Left lobe of liver (tissue), 2 donors: ENCODE results near the gene RAPGEFL1. TPM values are rescaled to one million over a fixed set of nuclear protein-coding genes. Genes with fewer than 3 reads are reported as not detected.
"Not testable (repeated sequence)": the region's sequence is repeated elsewhere in the genome, so short reads cannot be mapped to it uniquely, and the experiment has no call there.

Experiments used
- ATAC-seq: fragments of 200-7000 bp; cut with Tn5 transposase; one replicate; pipeline ENCODE4 v1.9.1; 2020; ENCODE audit warnings: mild to moderate bottlenecking, moderate library complexity
- DNase-seq: peaks from one replicate; pipeline ENCODE4 v3.0.0-alpha.2; 2020; ENCODE audit warnings: low spot score
- total RNA-seq: library from RNA; stranded (reverse); gene quantifications from one replicate; pipeline ENCODE4 v1.2.1, GENCODE V29; 2021
- donor health status: DM: no; HTN: no; CAD: no; lungs with moderate emphysema.
- donor health status: DM: no; HTN: yes; CAD: no.

Gene RAPGEFL1
- total RNA-seq, 1 donor from 2014 or later: 19.3 TPM

DNA sequence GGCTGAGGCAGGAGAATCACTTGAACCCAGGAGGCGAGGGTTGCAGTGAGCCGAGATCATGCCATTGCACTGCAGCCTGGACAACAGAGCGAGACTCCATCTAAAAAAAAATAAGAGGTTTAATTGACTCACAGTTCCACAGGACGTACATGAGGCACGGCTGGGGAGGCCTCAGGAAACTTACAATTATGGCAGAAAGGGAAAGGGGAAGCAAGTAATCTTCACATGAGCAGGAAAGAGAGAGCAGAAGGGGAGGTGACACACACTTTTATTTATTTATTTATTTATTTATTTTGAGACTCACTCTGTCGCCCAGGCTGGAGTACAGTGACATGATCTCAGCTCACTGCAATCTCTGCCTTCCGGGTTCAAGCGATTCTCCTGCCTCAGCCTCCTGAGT is 28.9 kb downstream of the RAPGEFL1 start:
- not testable (repeated sequence) for DNase-seq, ATAC-seq

DNA sequence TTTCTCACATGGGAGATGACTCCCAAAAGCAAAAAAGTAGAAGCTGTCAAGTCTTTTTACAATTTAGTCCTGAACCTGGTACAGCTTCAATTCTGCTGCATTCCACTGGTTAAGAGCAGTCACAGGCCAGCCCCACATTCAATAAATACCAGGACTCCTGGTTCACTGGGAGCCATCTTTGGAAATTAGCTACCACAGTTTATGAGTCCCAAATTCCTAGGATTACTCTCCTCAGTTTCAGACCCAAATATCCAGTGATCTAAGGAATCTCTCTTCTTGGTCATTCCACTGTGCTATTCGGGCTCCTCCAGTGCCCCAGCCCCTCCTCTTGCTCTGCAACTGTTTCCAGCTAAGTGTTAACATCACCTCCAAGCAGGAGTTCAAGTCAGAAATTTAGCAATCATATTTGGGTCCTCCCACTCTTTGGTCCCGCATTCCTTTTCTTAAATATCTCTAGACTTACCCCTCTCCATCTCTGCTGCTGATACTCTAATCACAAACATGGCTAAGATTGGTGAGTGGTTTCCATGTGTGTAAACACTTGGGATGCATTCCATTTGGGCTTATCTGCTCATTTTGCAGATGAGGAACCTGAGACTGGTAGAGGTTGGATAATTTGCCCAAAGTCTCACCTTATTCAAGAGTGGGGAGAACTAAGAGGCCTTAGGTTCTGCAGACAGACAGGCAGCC is 32.3 kb downstream of the RAPGEFL1 start:
- ATAC-seq (no peak), DNase-seq (no peak)

DNA sequence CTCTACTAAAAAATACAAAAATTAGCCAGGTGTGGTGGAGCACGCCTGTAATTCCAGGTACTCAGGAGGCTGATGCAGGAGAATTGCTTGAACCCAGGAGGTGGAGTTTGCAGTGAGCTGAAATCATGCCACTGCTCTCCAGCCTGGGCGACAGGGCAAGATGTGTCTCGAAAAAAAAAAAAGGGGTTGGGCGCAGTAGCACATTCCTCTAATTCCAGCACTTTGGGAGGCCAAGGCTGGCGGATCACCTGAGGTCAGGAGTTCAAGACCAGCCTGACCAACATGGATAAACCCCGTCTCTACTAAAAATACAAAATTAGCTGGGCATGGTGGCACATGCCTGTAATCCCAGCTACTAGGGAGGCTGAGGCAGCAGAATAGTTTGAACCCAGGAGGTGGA is 36.6 kb downstream of the RAPGEFL1 start:
- not testable (repeated sequence) for ATAC-seq, DNase-seq

DNA sequence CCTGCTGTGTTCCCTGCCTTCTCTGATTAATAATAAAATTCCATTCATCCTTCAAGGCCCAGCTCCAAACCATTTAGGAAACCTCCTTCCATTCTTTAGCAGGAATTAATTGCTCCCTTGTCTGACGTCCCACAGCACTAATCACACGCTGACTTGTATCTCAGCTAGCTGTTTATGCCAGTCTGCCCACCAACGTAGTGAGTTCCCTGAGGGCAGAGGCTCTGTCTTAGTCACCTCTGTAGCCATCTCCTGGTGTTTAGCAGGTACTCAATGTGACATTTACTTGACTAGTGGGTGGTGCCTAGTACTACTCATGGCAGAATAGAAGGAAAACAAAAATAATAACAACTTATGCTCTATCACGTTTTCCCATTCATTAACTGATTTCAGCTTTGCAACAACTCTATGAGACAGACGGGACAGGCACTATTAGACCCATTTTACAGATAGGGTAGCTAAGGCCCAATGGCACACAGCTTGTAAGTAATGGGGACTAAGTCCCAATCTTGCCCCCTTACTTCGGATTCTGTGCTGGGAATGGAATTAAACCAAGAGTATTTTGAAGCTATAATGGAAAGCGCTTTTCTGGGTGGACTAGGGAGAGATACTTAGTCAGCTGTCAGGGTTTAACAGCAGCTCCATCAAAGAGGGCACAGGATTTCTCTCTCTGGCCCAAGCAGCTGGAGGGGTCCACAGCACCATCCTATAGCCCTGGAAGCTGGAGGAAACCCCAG is 40.9 kb downstream of the RAPGEFL1 start:
- ATAC-seq: no peak
- no peak for DNase-seq

DNA sequence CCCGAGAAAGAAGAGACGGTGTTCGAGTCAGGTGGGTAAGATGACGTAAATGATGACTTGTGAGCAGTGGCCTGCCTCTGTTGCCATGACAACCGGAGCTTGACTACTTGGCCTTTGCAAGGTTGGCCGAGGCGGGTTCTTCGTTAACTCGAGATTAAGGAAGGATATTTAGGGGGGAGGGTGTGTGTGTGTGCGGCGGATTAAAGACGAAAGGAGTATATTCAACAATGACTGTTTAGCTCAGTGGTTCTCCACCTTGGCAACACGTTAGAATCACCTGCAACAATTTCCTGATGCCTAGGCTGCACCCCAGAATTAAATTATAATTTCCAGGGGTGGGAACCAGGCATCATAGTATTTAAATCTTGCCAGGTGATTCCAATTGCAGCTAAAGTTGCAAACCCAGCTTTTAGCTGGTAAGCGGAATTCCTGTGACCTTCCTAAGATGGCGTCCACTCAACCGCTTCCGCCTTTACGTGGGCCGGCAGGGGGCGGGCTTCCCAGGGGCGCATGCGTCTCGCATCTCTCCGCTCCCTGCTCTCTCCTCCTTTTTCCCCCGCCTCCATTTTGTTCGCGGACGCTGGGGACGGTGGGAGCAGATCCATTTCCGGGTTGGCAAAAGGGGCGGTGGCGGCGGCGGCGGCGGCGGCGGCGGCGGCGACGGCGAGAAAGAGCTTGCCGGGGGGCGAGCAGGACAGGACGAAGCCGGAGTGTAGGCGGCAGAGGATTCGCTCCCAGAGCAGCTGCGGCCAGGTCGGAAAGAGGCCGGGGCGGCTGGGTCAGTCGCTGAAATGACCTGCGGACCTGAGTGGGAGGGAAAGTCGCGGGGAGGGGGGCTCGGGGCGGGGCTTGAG is 41.7 kb downstream of the RAPGEFL1 start, which contains the start of gene WIPF2:
Gene WIPF2, plus strand, starts transcription at position 565 of the 854 bp plus-strand sequence. CDS start 37,156 bp downstream, outside the sequence.
- DNase-seq: peak; percentile 96
- peak; percentile 99 for ATAC-seq

DNA sequence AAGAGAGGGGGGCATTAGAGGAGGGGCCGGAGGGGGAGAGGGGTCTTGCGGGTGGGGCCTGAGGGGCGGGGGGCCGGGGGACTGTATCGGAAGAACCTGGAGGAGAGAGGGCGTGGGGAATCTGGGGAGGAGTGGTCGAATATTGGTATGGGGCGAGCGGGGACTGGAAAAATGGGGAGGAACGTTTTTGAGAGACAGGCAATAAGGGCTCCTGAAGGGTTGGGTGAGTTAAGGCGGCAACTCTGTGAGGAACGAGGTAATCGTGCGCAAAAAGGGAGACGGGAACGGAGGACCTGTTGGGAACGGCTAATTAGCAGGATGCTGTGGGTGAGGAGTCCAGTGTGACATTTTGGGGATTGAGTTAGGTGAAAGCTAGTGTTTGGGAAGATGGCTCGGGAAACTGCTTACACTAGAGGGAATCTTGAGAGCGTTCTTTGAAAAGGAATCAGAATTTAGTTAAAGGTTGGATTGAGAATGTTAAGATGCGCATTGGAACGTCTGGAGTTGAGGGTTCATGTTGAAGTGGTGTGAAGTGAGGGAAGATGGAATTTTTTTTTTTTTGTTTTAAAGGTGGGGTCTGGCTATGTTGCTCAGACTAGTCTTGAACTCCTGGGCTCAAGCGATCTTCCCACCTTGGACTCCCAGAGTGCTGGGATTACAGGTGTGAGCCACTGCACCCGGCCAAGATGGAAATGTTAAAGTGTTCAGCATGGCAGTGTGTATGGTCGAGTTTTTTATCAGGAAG is 42.5 kb downstream of the RAPGEFL1 start:
- DNase-seq (no peak), ATAC-seq (peak; percentile 30)

DNA sequence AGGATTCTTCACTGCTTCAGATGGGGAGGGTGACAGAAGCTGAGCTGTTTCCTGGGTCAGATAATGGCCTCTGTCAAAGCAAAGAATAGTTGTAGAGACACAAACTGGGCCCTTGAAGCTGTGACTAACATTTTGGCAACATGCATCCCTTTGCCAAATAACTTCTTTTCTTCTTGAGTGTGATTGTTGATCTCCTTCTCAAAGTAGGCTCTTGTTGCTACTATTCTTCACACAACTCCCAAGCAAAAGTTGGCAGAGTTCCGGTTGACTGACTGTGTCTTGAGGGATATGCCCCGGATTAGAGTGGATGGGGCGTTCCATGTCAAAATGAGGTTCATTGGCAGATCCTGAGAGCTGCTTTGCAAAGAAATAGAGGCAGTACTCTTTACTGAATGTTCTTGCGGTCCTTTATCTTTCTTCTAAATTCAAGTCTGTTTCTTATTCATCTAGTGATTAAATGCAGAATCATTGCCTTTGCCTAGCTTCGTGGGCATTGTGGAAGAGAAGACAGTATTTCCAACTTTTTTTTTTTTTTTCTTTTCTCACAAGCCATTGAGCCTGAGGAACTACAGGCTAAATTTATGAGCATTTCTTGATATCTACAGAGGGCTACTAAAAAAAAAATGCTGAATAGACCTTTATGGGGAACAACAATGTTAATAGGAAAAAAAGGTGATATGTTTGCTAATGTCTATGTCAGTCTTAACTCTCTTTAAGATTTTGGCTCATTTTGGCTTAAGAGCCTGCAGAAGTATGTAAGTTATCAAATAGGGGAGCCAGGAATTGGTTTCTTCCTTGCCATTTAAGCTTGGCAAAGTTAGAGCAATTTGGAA is 47.7 kb downstream of the RAPGEFL1 start:
- DNase-seq (no peak), ATAC-seq (no peak)

DNA sequence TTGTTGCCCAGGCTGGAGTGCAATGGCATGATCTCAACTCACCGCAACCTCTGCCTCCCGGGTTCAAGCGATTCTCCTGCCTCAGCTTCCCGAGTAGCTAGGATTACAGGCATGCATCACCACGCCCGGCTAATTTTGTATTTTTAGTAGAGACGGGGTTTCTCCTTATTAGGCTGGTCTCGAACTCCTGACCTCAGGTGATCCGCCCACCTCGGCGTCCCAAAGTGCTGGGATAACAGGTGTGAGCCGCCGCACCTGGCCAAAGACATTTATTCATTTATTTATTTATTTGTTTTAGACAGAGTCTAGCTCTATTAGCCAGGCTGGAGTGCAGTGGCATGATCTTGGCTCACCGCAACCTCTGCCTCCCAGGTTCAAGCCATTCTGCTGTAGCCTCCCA is 51.9 kb downstream of the RAPGEFL1 start:
- ATAC-seq, DNase-seq: not testable (repeated sequence)

DNA sequence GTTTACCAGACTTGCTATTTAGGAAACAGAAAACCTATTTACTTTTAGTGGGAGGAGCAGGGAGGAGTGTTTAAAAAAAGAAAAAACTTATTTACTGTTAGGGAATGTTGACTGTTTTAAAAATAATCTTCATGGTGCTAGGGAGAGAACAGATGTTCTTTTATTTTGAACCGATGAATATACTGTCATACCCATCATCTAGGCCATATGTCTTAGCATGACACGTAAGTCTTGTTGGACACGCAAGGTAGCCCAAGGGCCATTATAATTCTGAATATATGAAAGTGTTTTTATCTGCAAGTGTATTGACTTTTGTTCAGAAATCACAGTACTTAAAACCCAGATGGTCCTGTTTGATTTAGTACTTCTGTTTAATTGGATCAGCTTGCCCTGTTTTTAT is 53.4 kb downstream of the RAPGEFL1 start:
- no peak for DNase-seq

DNA sequence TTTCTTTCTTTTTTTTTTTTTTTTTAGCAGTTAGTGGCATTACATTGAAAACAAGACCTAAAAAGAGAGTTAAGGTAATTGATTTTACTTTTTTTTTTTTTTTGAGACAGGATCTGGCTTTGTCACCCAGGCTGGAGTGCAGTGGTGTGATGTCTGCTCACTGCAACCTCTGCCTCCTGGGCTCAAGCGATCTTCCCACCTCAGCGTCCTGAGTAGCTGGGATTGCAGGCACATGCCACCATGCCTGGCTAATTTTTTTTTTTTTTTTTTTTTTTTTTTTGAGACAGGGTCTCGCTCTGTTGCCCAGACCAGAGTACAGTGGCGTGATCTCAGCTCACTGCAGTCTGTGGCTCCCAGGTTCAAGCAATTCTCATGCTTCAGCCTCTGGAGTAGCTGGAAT is 54.7 kb downstream of the RAPGEFL1 start:
- ATAC-seq, DNase-seq: not testable (repeated sequence)

More for the DNA sequence above, 53.4 kb downstream of the RAPGEFL1 start:
- ATAC-seq: no peak

DNA sequence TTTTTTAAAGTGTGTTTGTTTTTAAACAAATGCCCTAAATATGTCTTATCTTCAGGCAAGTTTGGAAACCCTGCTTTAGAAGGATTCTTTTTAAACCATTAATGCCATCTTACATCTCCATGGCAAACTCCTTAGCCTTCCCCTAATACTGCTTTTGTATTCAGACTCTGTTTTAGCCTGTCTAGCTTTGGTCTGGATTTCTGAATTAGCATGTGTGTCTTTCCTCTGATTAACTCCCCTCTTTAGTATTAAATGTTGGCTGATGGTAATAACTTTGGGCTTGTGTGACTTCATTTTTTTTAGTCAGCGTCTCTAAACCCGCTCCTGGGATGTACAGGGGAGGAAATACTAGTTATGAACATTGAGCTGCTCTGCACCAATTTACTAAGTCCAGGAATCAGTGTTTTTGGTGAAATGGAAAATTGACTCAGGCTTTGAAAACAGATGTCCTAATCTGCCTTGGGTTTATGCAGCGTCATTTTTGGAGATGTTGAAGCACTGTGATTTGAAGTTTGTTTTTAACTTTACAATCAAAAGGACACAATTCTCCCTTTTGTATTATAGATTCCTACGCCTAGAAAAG is 64.1 kb downstream of the RAPGEFL1 start:
- DNase-seq (no peak), ATAC-seq (no peak)

DNA sequence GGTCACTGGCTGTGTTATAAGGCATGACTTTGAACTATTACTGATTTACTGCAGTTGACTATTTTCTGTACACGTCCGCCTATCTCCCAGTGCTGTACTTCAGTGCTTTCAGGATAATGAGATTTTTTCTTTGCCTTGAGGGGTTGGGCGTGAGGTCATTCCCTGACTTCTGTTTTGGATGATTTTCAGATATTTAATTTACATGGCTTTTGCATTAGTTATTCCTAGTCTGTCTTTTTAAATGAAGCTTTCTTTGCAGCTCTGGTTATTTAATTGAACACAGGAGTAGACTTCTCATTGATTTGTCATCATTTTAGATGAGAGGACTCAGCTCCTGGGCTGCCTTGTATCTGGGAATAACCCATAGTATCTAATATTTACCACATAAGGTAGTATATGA is 65.5 kb downstream of the RAPGEFL1 start:
- ATAC-seq (no peak), DNase-seq (no peak)

DNA sequence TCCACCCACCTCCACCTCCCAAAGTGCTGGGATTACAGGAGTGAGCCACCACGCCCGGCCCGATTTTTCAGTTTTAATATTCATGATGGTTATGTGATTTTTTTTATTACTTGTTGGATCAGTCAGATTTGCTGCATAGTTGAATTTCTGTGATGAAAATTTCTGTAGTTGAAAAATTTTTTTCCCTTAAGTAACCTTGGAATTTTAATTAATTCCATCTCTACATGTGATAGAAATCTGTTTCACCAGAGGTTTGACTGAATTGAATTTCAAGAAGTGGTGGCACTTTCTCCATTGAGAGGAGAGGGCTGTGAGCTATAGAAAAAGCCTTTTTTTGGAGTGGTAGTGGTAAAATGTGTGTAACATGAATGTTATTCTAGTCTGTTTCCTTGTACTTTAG is 66.5 kb downstream of the RAPGEFL1 start:
- no peak for ATAC-seq
- no peak for DNase-seq

DNA sequence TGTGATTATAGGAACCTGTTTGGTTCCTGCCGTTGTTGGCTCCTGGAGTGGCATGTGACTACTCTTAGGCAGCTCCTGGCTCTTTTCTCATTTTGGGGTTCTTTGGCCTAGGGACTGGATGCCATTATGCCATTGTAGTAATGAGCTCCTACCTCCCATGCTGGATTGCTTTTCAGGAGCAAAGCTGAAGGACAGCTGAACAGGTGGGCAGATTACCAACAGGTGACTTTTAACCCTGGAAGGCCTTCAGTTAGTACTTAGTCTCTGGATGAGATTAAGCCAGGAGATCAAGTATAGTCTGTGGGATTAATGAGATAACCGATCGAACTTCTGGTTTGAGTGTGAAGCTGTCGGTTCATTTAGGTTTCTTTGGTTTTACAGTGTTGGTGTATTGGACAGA is 67.0 kb downstream of the RAPGEFL1 start:
- no peak for ATAC-seq
- no peak for DNase-seq

Other genes with a start within 250 kb of the RAPGEFL1 start
- gene ORMDL3, start 249.9 kb upstream of the RAPGEFL1 start, total RNA-seq: 159 TPM
- not detected for gene LRRC3C, start 249.7 kb upstream of the RAPGEFL1 start, total RNA-seq
- gene GSDMA, start 214.5 kb upstream of the RAPGEFL1 start, total RNA-seq: not detected
- 52.4 TPM for gene PSMD3, start 196.7 kb upstream of the RAPGEFL1 start, total RNA-seq
- gene CSF3, start 162.0 kb upstream of the RAPGEFL1 start, total RNA-seq: not detected
- gene MED24, start 123.1 kb upstream of the RAPGEFL1 start, total RNA-seq: 28.8 TPM
- gene THRA, start 114.5 kb upstream of the RAPGEFL1 start, total RNA-seq: 10.7 TPM
- gene NR1D1, start 76.9 kb upstream of the RAPGEFL1 start, total RNA-seq: 18.6 TPM
- 45.9 TPM for gene MSL1, start 55.5 kb upstream of the RAPGEFL1 start, total RNA-seq
- 25.1 TPM for gene CASC3, start 36.9 kb upstream of the RAPGEFL1 start, total RNA-seq
- 10.3 TPM for gene WIPF2, start 41.8 kb downstream of the RAPGEFL1 start, total RNA-seq
- gene CDC6, start 110.4 kb downstream of the RAPGEFL1 start, total RNA-seq: 1.5 TPM
- gene RARA, start 131.7 kb downstream of the RAPGEFL1 start, total RNA-seq: 21.3 TPM
- gene GJD3, start 187.3 kb downstream of the RAPGEFL1 start, total RNA-seq: 0.68 TPM
- gene TOP2A, start 240.4 kb downstream of the RAPGEFL1 start, total RNA-seq: 1.8 TPM